ENCODE results near the gene ITGAE. TPM values are rescaled to one million over a fixed set of nuclear protein-coding genes. Genes with fewer than 3 reads are reported as not detected.

Gene ITGAE
- total and polyA plus RNA-seq, 10 of the 15 experiments (the other 5 are each of a cell fraction or from before 2014, with no cell fraction given), result 13.1 to 161 (median 34.8) TPM

DNA sequence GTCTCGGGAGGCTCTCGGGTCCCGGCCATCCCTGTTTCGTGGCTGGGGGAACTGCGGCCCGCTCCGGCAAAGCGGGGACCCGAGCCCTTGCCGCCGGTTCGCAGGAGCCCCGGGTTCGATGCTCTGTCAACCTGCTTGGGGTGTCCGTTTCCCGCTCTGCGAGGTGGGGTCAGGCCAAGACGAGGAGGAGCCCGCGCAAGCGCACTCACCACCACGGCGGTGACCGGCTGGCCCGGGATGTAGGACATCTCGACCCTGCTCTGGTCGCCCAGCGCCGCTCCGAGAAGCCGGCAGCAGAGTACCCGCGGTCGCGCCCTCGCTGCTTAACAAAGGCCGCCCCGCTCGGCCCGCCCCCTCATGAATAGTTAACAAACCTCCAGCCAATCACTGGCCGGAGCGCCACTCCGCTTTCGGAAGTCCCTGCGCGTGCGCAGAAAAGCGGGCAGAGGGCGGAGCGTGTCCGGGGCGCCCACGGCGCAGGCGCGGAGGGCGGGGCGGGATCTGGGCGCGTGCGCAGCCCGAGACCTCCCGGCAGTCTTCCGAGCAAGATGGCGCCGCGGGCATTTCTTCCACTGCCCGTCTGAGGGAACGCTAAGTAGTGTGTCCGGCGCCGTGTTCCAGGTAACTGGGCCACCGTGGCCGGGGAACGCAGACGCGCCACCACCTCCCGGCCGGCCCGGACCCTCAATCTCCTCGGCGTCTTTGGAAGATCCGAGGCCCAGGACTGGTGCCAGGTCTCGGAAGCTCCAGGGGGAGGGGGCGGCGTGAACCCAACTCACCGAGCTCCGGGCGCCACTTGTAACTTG, 132.5 kb downstream of the ITGAE start, which contains the start of the genes EMC6 and TAX1BP3 (continued):
- TF ChIP-seq HDAC6 (IDR thresholded peaks at IDR 0.05; ENCODE audit: unreplicated experiment), result peak; percentile 27
- TF ChIP-seq NFYA (IDR thresholded peaks at IDR 0.05; ENCODE audit: borderline replicate concordance, low read depth, low read length), result no peak
- TF ChIP-seq YBX1 (IDR thresholded peaks at IDR 0.05), result no peak
- peak in 1 of 2 experiments; percentile 67; a peak in 2 of 4 replicates for TF ChIP-seq BHLHE40 (IDR thresholded peaks at IDR 0.05; ENCODE audit: borderline replicate concordance in 1 of 2, low read depth in 2 of 2, low read length in 1 of 2)
- TF ChIP-seq NFIC (IDR thresholded peaks at IDR 0.05; ENCODE audit: low read depth, low read length), result no peak
- no peak for TF ChIP-seq CREB1 (IDR thresholded peaks at IDR 0.05; ENCODE audit: low read depth)
- TF ChIP-seq, protein P1, sequence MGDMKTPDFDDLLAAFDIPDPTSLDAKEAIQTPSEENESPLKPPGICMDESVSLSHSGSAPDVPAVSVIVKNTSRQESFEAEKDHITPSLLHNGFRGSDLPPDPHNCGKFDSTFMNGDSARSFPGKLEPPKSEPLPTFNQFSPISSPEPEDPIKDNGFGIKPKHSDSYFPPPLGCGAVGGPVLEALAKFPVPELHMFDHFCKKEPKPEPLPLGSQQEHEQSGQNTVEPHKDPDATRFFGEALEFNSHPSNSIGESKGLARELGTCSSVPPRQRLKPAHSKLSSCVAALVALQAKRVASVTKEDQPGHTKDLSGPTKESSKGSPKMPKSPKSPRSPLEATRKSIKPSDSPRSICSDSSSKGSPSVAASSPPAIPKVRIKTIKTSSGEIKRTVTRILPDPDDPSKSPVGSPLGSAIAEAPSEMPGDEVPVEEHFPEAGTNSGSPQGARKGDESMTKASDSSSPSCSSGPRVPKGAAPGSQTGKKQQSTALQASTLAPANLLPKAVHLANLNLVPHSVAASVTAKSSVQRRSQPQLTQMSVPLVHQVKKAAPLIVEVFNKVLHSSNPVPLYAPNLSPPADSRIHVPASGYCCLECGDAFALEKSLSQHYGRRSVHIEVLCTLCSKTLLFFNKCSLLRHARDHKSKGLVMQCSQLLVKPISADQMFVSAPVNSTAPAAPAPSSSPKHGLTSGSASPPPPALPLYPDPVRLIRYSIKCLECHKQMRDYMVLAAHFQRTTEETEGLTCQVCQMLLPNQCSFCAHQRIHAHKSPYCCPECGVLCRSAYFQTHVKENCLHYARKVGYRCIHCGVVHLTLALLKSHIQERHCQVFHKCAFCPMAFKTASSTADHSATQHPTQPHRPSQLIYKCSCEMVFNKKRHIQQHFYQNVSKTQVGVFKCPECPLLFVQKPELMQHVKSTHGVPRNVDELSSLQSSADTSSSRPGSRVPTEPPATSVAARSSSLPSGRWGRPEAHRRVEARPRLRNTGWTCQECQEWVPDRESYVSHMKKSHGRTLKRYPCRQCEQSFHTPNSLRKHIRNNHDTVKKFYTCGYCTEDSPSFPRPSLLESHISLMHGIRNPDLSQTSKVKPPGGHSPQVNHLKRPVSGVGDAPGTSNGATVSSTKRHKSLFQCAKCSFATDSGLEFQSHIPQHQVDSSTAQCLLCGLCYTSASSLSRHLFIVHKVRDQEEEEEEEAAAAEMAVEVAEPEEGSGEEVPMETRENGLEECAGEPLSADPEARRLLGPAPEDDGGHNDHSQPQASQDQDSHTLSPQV (IDR thresholded peaks at IDR 0.05), result no peak
- no peak for TF ChIP-seq STAT1 (conservative IDR thresholded peaks at IDR 0.05)
- TF ChIP-seq BMI1 (IDR thresholded peaks at IDR 0.05; ENCODE audit: borderline replicate concordance), result no peak
- TF ChIP-seq MEF2A (IDR thresholded peaks at IDR 0.05; ENCODE audit: insufficient read depth, low read depth, low read length), result no peak
- no peak for TF ChIP-seq CHD1 (IDR thresholded peaks at IDR 0.05; ENCODE audit: low read depth, low read length)
- no peak for TF ChIP-seq SRF (IDR thresholded peaks at IDR 0.05; ENCODE audit: low read depth in 2 of 2, low read length in 2 of 2)
- TF ChIP-seq, protein P2, sequence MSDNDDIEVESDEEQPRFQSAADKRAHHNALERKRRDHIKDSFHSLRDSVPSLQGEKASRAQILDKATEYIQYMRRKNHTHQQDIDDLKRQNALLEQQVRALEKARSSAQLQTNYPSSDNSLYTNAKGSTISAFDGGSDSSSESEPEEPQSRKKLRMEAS (IDR thresholded peaks at IDR 0.05; ENCODE audit: low read depth, low read length), result no peak
- no peak for TF ChIP-seq TBL1XR1 (IDR thresholded peaks at IDR 0.05; ENCODE audit: low read depth, low read length)
- no peak for TF ChIP-seq NR2C2 (IDR thresholded peaks at IDR 0.05; ENCODE audit: borderline replicate concordance, control insufficient read depth, insufficient read length, low read depth)
- peak; percentile 92 for TF ChIP-seq POLR2AphosphoS5 (IDR thresholded peaks at IDR 0.05; ENCODE audit: low read length)
- TF ChIP-seq SUPT20H (IDR thresholded peaks at IDR 0.05; ENCODE audit: borderline replicate concordance, control insufficient read depth, low read depth, low read length), result no peak
- TF ChIP-seq, protein P3, sequence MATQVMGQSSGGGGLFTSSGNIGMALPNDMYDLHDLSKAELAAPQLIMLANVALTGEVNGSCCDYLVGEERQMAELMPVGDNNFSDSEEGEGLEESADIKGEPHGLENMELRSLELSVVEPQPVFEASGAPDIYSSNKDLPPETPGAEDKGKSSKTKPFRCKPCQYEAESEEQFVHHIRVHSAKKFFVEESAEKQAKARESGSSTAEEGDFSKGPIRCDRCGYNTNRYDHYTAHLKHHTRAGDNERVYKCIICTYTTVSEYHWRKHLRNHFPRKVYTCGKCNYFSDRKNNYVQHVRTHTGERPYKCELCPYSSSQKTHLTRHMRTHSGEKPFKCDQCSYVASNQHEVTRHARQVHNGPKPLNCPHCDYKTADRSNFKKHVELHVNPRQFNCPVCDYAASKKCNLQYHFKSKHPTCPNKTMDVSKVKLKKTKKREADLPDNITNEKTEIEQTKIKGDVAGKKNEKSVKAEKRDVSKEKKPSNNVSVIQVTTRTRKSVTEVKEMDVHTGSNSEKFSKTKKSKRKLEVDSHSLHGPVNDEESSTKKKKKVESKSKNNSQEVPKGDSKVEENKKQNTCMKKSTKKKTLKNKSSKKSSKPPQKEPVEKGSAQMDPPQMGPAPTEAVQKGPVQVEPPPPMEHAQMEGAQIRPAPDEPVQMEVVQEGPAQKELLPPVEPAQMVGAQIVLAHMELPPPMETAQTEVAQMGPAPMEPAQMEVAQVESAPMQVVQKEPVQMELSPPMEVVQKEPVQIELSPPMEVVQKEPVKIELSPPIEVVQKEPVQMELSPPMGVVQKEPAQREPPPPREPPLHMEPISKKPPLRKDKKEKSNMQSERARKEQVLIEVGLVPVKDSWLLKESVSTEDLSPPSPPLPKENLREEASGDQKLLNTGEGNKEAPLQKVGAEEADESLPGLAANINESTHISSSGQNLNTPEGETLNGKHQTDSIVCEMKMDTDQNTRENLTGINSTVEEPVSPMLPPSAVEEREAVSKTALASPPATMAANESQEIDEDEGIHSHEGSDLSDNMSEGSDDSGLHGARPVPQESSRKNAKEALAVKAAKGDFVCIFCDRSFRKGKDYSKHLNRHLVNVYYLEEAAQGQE (IDR thresholded peaks at IDR 0.05; ENCODE audit: low read depth, low read length), result no peak
- peak; percentile 100 for TF ChIP-seq IKZF1 (conservative IDR thresholded peaks at IDR 0.05)
- no peak for TF ChIP-seq KDM1A (IDR thresholded peaks at IDR 0.05; ENCODE audit: borderline replicate concordance)

All from GM12878 (cell line).